HepG2 (cell line): ENCODE results near the gene MRPL14. TPM values are rescaled to one million over a fixed set of nuclear protein-coding genes. Genes with fewer than 3 reads are reported as not detected.

Experiments
- BCL6 ChIP-seq: IDR thresholded peaks from 2 replicates; pipeline ENCODE4 v1.6.1; 2016; ENCODE audit warnings: missing genetic modification reagents, missing compliant biosample characterization
- CC2D1A ChIP-seq: sonication (generic); formaldehyde crosslinking; IDR thresholded peaks from 2 replicates; pipeline ENCODE4 v1.8.1; 2023; ENCODE audit warnings: mild to moderate bottlenecking, missing genetic modification reagents
- DR1 ChIP-seq: sonication (generic); formaldehyde crosslinking; IDR thresholded peaks from 2 replicates; pipeline ENCODE4 v1.8.0; 2021; ENCODE audit warnings: mild to moderate bottlenecking, missing genetic modification reagents, inconsistent platforms
- FOXJ3 ChIP-seq: sonication (generic); formaldehyde crosslinking; IDR thresholded peaks from 2 replicates; pipeline ENCODE4 v1.4.0; 2020; ENCODE audit warnings: missing genetic modification reagents, mild to moderate bottlenecking, borderline replicate concordance
- KAT7 ChIP-seq: IDR thresholded peaks from 2 replicates; pipeline ENCODE4 v1.6.1; 2018; ENCODE audit warnings: borderline replicate concordance, missing compliant biosample characterization
- MIER3 ChIP-seq: IDR thresholded peaks from 2 replicates; pipeline ENCODE4 v1.6.1; 2016; ENCODE audit warnings: missing compliant biosample characterization, borderline replicate concordance
- MTF2 ChIP-seq: sonication (generic); formaldehyde crosslinking; IDR thresholded peaks from 2 replicates; pipeline ENCODE4 v1.5.0; 2020; ENCODE audit warnings: missing genetic modification reagents, borderline replicate concordance
- NR2F2 ChIP-seq: IDR thresholded peaks from 2 replicates; pipeline ENCODE4 v1.6.1; 2012; ENCODE audit warnings: low read depth, inconsistent platforms, borderline replicate concordance
- NR2F6 ChIP-seq, 2 experiments: IDR thresholded peaks; 2 replicates each; pipeline ENCODE4 v1.6.1; 2016; ENCODE audit warnings: antibody characterized with exemption in 1 of 2, mild to moderate bottlenecking in 1 of 2
- SRY ChIP-seq: sonication (generic); formaldehyde crosslinking; IDR thresholded peaks from 2 replicates; pipeline ENCODE4 v1.8.0; 2022; ENCODE audit warnings: mild to moderate bottlenecking, missing genetic modification reagents
- ZEB1 ChIP-seq: IDR thresholded peaks from 2 replicates; pipeline ENCODE4 v1.6.1; 2012; ENCODE audit warnings: mild to moderate bottlenecking, low read depth, inconsistent platforms; ENCODE audit not compliant: insufficient replicate concordance
- ZNF264 ChIP-seq: sonication (generic); formaldehyde crosslinking; IDR thresholded peaks from 2 replicates; pipeline ENCODE4 v1.4.0; 2020; ENCODE audit warnings: missing genetic modification reagents
- ZNF333 ChIP-seq: sonication (generic); formaldehyde crosslinking; IDR thresholded peaks from 2 replicates; pipeline ENCODE4 v1.4.0; 2020; ENCODE audit warnings: mild to moderate bottlenecking, missing genetic modification reagents, borderline replicate concordance
- ZNF446 ChIP-seq: sonication (generic); formaldehyde crosslinking; IDR thresholded peaks from 2 replicates; pipeline ENCODE4 v1.5.0; 2020; ENCODE audit warnings: mild to moderate bottlenecking, missing genetic modification reagents
- ZNF530 ChIP-seq: sonication (generic); formaldehyde crosslinking; IDR thresholded peaks from 2 replicates; pipeline ENCODE4 v1.5.0; 2020; ENCODE audit warnings: low read depth, mild to moderate bottlenecking, missing genetic modification reagents
- ZNF547 ChIP-seq: sonication (generic); formaldehyde crosslinking; IDR thresholded peaks from 2 replicates; pipeline ENCODE4 v1.5.1; 2020; ENCODE audit warnings: mild to moderate bottlenecking, missing genetic modification reagents
- ZNF558 ChIP-seq: sonication (generic); formaldehyde crosslinking; IDR thresholded peaks from 2 replicates; pipeline ENCODE4 v1.9.0; 2022; ENCODE audit warnings: mild to moderate bottlenecking, missing genetic modification reagents, borderline replicate concordance
- ZNF598 ChIP-seq: sonication (generic); formaldehyde crosslinking; IDR thresholded peaks from 2 replicates; pipeline ENCODE4 v1.5.1; 2020; ENCODE audit warnings: mild to moderate bottlenecking, missing genetic modification reagents, borderline replicate concordance
- ZNF672 ChIP-seq: sonication (generic); formaldehyde crosslinking; IDR thresholded peaks from 2 replicates; pipeline ENCODE4 v1.8.1; 2022; ENCODE audit warnings: missing genetic modification reagents
- polyA plus RNA-seq, 8 experiments: library from polyadenylated mRNA; depleted of rRNA in 3 of 8; stranded (reverse) in 7 of 8; unstranded in 1 of 8; fragments of >200 nt; fragmentation: Illumina TruSeq in 4 of 8; extraction: Trizol in 4 of 8; gene quantifications; 2 replicates each; pipeline versions ENCODE4 v1.2.1 to v1.2.3, GENCODE V29; 2011 to 2016; ENCODE audit warnings: low read depth in 4 of 8, missing spikeins in 1 of 8, mixed read lengths in 1 of 8; ENCODE audit not compliant: insufficient read depth in 1 of 8
- total RNA-seq, 5 experiments: library from RNA; depleted of rRNA; stranded (reverse); fragments of >200 nt; fragmentation: Illumina TruSeq; extraction: Trizol; gene quantifications; 2 replicates each; pipeline ENCODE4 v1.2.3, GENCODE V29; 2016; ENCODE audit warnings: low read depth in 1 of 5
- TF ChIP-seq, protein P1 (sequence below): sonication (generic); formaldehyde crosslinking; IDR thresholded peaks from 2 replicates; pipeline ENCODE4 v1.8.1; 2023; ENCODE audit warnings: missing genetic modification reagents, mild to moderate bottlenecking, borderline replicate concordance
- TF ChIP-seq, protein P2 (sequence below): sonication (generic); formaldehyde crosslinking; IDR thresholded peaks from 2 replicates; pipeline ENCODE4 v1.4.0; 2020; ENCODE audit warnings: missing genetic modification reagents, low read depth, mild to moderate bottlenecking, borderline replicate concordance
- TF ChIP-seq, protein P3 (sequence below): sonication (generic); formaldehyde crosslinking; IDR thresholded peaks from 2 replicates; pipeline ENCODE4 v1.8.0; 2022; ENCODE audit warnings: missing genetic modification reagents, mild to moderate bottlenecking, inconsistent platforms, borderline replicate concordance
- TF ChIP-seq, protein P4 (sequence below): sonication (generic); formaldehyde crosslinking; IDR thresholded peaks from 2 replicates; pipeline ENCODE4 v1.4.0; 2020; ENCODE audit warnings: mild to moderate bottlenecking, missing genetic modification reagents
- TF ChIP-seq, protein P5 (sequence below): sonication (generic); formaldehyde crosslinking; IDR thresholded peaks from 2 replicates; pipeline ENCODE4 v1.5.0; 2020; ENCODE audit warnings: mild to moderate bottlenecking, low read depth, missing genetic modification reagents, borderline replicate concordance
- TF ChIP-seq, protein P6 (sequence below): IDR thresholded peaks from 2 replicates; pipeline ENCODE4 v1.6.1; 2016; ENCODE audit warnings: low read depth, borderline replicate concordance
- TF ChIP-seq, protein P7 (sequence below): IDR thresholded peaks from 2 replicates; pipeline ENCODE4 v1.6.1; 2012; ENCODE audit warnings: low read depth, low read length, improper control_type of control experiment

MRPL14 gene
- total and polyA plus RNA-seq, 2 of the 13 experiments (the other 11 are each of a cell fraction or from before 2014, with no cell fraction given), result 157 to 178 TPM

DNA sequence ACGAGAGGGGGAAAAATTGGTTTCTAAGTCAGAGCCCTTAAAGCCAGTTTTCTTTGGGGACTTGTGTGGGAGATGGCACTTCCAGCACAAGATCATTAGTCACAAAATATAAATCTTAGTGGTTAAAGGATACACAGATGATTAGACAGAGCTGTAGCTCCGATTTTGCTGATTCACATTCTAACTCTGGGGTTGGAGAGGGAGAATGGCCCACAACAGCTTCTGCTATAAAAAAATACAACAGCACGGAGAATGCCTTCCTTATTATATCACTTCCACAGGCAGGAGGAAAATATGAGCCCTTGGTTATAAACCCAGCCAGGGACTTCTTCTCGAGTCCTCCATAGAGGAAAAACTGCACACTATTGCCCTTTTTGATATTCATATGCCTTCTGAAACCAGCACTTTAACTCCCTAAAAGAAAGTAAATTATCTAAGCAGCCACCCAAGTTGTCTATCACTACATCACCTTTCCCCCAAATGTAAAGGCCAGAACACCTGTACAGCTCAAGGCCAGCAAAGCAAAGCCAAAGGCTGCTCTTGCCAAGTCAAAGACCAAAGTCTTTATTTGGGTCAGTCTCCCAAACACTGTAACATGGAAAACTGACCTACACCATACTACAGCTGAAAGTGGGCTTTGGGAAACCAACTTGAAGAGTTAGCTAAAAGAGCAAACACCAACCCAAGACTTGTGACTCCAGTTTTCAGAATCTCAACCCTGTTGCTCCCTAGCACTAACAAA, 10.4 kb downstream of the MRPL14 start (continued):
- TF ChIP-seq, protein P1, sequence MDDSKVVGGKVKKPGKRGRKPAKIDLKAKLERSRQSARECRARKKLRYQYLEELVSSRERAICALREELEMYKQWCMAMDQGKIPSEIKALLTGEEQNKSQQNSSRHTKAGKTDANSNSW, result no peak
- TF ChIP-seq CC2D1A (CRISPR knock-in tag) (no peak), ZNF333 (CRISPR knock-in tag) (no peak), MIER3 (no peak), BCL6 (no peak), NR2F6 (IDR thresholded peaks at IDR 0.05) (no peak), NR2F6 (CRISPR knock-in tag; IDR thresholded peaks at IDR 0.05) (peak; percentile 20; the same call in 1 of the 2 replicates), ZNF598 (CRISPR knock-in tag) (no peak), KAT7 (CRISPR knock-in tag) (no peak), ZEB1 (peak; percentile 89), MTF2 (no peak), DR1 (no peak), SRY (CRISPR knock-in tag) (no peak), FOXJ3 (CRISPR knock-in tag) (no peak), NR2F2 (no peak), ZNF558 (CRISPR knock-in tag) (no peak), ZNF446 (no peak), ZNF547 (CRISPR knock-in tag) (no peak), ZNF530 (CRISPR knock-in tag) (no peak), ZNF264 (CRISPR knock-in tag) (no peak), ZNF672 (CRISPR knock-in tag) (no peak)
- TF ChIP-seq, protein P2, sequence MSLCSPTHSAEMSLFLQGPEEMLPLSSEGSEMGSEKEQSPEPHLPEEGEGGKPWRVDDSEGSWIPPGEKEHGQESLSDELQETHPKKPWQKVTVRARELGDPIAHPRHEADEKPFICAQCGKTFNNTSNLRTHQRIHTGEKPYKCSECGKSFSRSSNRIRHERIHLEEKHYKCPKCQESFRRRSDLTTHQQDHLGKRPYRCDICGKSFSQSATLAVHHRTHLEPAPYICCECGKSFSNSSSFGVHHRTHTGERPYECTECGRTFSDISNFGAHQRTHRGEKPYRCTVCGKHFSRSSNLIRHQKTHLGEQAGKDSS (CRISPR knock-in tag), result no peak
- TF ChIP-seq, protein P3, sequence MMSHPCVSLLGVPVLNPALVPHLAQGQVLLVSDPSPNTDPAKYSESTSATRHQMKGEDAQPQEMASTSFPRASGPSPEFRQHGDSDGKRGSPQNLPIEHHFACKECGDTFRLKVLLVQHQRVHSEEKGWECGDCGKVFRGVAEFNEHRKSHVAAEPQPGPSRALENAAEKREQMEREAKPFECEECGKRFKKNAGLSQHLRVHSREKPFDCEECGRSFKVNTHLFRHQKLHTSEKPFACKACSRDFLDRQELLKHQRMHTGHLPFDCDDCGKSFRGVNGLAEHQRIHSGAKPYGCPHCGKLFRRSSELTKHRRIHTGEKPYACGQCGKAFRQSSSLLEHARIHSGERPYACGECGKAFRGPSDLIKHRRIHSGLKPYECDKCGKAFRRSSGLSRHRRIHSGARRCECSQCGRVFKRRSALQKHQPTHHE (CRISPR knock-in tag), result no peak
- TF ChIP-seq, protein P4, sequence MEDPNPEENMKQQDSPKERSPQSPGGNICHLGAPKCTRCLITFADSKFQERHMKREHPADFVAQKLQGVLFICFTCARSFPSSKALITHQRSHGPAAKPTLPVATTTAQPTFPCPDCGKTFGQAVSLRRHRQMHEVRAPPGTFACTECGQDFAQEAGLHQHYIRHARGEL (CRISPR knock-in tag), result no peak
- TF ChIP-seq, protein P5, sequence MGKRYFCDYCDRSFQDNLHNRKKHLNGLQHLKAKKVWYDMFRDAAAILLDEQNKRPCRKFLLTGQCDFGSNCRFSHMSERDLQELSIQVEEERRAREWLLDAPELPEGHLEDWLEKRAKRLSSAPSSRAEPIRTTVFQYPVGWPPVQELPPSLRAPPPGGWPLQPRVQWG (CRISPR knock-in tag), result no peak
- TF ChIP-seq, protein P6, sequence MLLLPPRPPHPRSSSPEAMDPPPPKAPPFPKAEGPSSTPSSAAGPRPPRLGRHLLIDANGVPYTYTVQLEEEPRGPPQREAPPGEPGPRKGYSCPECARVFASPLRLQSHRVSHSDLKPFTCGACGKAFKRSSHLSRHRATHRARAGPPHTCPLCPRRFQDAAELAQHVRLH (CRISPR knock-in tag), result no peak
- TF ChIP-seq, protein P7, sequence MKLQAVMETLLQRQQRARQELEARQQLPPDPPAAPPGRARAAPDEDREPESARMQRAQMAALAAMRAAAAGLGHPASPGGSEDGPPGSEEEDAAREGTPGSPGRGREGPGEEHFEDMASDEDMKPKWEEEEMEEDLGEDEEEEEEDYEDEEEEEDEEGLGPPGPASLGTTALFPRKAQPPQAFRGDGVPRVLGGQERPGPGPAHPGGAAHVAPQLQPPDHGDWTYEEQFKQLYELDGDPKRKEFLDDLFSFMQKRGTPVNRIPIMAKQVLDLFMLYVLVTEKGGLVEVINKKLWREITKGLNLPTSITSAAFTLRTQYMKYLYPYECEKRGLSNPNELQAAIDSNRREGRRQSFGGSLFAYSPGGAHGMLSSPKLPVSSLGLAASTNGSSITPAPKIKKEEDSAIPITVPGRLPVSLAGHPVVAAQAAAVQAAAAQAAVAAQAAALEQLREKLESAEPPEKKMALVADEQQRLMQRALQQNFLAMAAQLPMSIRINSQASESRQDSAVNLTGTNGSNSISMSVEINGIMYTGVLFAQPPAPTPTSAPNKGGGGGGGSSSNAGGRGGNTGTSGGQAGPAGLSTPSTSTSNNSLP, result no peak
